IPS DF 6.9 (cell line): ENCODE measurements around the gene SPATA20.

Experiments
- DNase-seq: peaks from one replicate; pipeline ENCODE4 v3.0.0-alpha.2; 2013; ENCODE audit warnings: low read depth, low spot score
- H3K27ac ChIP-seq: one replicate; pipeline ENCODE4 v1.5.1; 2013; ENCODE audit warnings: low read length, control low read depth
- H3K27me3 ChIP-seq: 2 replicates; pipeline ENCODE4 v1.6.1; 2013; ENCODE audit warnings: mild to moderate bottlenecking, low read length; ENCODE audit not compliant: control insufficient read depth, insufficient read depth
- H3K36me3 ChIP-seq: 2 replicates; pipeline ENCODE4 v1.6.1; 2013; ENCODE audit warnings: low read length; ENCODE audit not compliant: control insufficient read depth, insufficient read depth
- H3K4me1 ChIP-seq: 2 replicates; pipeline ENCODE4 v1.6.1; 2013; ENCODE audit warnings: low read length; ENCODE audit not compliant: control insufficient read depth, insufficient read depth
- H3K4me3 ChIP-seq: 2 replicates; pipeline ENCODE4 v1.5.1; 2013; ENCODE audit warnings: mild to moderate bottlenecking, low read length
- H3K9me3 ChIP-seq: 2 replicates; pipeline ENCODE4 v1.6.1; 2013; ENCODE audit warnings: low read length, inconsistent platforms; ENCODE audit not compliant: control insufficient read depth, insufficient read depth
- WGBS: extraction: QIAGEN DNeasy Blood & Tissue Kit; methylation state at CpG from one replicate; pipeline ENCODE4 v1.1.7; 2013; ENCODE audit warnings: mixed read lengths, missing lambda C conversion rate; ENCODE audit not compliant: insufficient read length, insufficient coverage; 5-methylcytosine and 5-hydroxymethylcytosine counted together

Gene SPATA20

GRCh38 chr17:50547035-50547735 is at the start of gene SPATA20:
Gene SPATA20 (plus strand): TSS chr17:50547174. CDS start chr17:50547209, 35 bp downstream.
- Histone ChIP-seq H3K36me3 (no peaks in the 10 kb centered on the region), H3K9me3 (no peaks in the 10 kb centered on the region), H3K4me3 (peak within 1 kb of the TSS; percentile 59; the same call in 1 of the 2 replicates), H3K27ac (no peak within 1 kb of the TSS), H3K4me1 (peaks cover 5% of the 10 kb centered on the region; the same call in 1 of the 2 replicates), H3K27me3 (no peaks in the 10 kb centered on the region)
- DNase-seq = no peak
- WGBS = no CpG with 5 or more reads among the region's 42 CpGs

GRCh38 chr17:50498021-50498874 is 48.7 kb upstream of the SPATA20 start:
- DNase-seq = no peak
- H3K9me3 ChIP-seq = no peaks in the 10 kb centered on the region
- no peaks in the 10 kb centered on the region for H3K4me1 ChIP-seq
- no peaks in the 10 kb centered on the region for H3K27me3 ChIP-seq
- no peaks in the 10 kb centered on the region for H3K36me3 ChIP-seq
- no peak overlapping the region for H3K27ac ChIP-seq
- no peak overlapping the region for H3K4me3 ChIP-seq
- no CpG with 5 or more reads among the region's 7 CpGs for WGBS

DNA sequence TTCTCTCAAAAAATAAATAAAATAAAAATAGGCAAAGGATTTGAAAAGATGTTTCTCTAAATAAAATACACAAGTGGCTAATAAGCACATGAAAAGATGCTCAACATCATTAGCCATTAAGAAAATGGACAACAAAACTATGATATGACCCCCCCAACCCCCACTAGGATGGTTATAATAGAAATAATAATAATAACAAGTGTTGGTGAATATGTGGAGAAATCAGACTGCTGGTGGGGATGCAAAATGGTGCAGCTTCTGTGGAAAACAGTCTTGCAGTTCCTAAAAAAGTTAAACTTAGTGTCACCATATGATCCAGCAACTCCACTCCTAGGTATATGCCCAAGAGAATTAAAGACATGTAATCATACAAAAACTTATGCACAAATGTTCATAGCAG is 47.7 kb upstream of the SPATA20 start:
- no peak for DNase-seq
- H3K36me3 ChIP-seq = no peaks in the 10 kb centered on the region
- H3K9me3 ChIP-seq = no peaks in the 10 kb centered on the region
- H3K27me3 ChIP-seq = no peaks in the 10 kb centered on the region
- H3K4me3 ChIP-seq = no peak overlapping the region
- H3K4me1 ChIP-seq = no peaks in the 10 kb centered on the region
- no peak overlapping the region for H3K27ac ChIP-seq

DNA sequence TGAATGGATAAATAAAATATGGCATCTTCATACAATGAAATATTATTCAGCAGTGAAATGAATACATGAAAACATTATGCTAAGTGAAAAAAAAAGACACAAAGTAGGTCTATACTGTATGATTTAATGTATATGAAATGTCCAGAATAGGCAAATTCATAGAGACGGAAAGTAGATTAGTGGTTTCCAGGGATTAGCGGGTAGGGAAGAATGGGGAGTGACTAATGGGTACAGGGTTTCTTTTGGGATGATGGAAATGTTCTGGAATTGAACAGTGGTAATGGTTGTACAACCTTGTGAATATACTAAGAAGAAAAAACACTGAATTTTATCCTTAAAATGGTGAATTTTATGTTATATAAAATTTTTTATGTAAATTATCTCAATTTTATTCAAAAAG is 47.3 kb upstream of the SPATA20 start:
- no peaks in the 10 kb centered on the region for H3K4me1 ChIP-seq
- no CpG with 5 or more reads among the region's 2 CpGs for WGBS

DNA sequence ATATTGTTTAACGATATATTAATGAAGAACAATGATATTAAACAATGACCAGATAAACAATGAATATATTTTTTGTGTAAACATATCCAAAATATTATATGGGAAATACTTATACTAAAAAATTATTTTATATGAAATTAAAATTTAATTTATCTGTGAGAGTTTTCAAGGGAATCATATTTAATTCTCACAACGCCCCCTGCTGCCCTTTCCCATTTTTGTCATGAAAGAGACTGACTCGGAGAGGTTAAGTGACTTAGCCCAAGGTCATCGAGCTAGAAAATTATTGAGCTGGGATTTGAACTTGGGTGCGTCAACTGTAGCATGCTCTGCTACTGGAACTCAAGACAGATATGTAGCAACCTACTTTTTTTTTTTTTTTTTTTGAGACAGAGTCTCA is 45.9 kb upstream of the SPATA20 start:
- DNase-seq = no peak
- Histone ChIP-seq H3K9me3 (no peaks in the 10 kb centered on the region), H3K27me3 (no peaks in the 10 kb centered on the region), H3K36me3 (no peaks in the 10 kb centered on the region), H3K4me3 (no peak overlapping the region), H3K27ac (no peak overlapping the region), H3K4me1 (no peaks in the 10 kb centered on the region)
- no CpG with 5 or more reads among the region's 5 CpGs for WGBS

More for the DNA sequence above, 47.3 kb upstream of the SPATA20 start:
- no peaks in the 10 kb centered on the region for H3K27me3 ChIP-seq
- no peak overlapping the region for H3K27ac ChIP-seq
- no peaks in the 10 kb centered on the region for H3K36me3 ChIP-seq
- DNase-seq = no peak
- H3K9me3 ChIP-seq = no peaks in the 10 kb centered on the region
- H3K4me3 ChIP-seq = no peak overlapping the region

- H3K27me3 ChIP-seq = no peaks in the 10 kb centered on the region
- no peaks in the 10 kb centered on the region for H3K36me3 ChIP-seq
- H3K27ac ChIP-seq = no peak overlapping the region
- DNase-seq = no peak
- no CpG with 5 or more reads among the region's 9 CpGs for WGBS
- H3K4me1 ChIP-seq = no peaks in the 10 kb centered on the region
- no peak overlapping the region for H3K4me3 ChIP-seq
- H3K9me3 ChIP-seq = no peaks in the 10 kb centered on the region
These were observed 44.5 kb upstream of the SPATA20 start for GRCh38 chr17:50502301-50502990.

DNA sequence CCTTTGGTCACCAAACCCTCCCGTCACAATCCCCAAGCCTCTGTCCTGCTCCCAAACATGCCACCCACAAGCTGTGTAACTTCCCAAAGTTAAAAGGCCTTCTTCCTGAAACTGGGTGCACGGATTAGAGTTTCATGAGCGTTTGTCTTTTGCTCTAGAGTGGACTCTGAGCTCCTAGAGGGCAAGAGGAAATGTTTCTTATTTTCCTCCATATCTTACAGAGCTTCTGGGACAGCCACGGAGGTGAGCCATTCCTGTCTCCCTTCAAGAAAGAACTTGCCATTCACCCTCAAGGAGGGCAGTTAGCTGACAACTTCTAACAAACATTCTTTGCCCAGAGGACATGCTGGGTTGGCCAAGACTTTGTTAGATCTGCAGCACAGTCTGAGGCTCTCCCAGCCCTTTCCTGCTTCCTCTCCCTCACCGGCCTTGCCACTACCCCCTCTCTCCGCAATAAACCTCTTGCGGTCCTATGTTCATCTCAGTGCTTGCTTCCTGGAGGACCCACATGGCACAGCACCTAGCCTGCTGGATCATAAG is 41.3 kb upstream of the SPATA20 start:
- H3K27me3 ChIP-seq = no peaks in the 10 kb centered on the region
- WGBS = no CpG with 5 or more reads among the region's 7 CpGs
- no peak overlapping the region for H3K27ac ChIP-seq
- H3K36me3 ChIP-seq = no peaks in the 10 kb centered on the region
- H3K9me3 ChIP-seq = no peaks in the 10 kb centered on the region
- DNase-seq = no peak
- H3K4me3 ChIP-seq = no peak overlapping the region
- H3K4me1 ChIP-seq = peaks cover 3% of the 10 kb centered on the region

GRCh38 chr17:50506298-50506697 is 40.7 kb upstream of the SPATA20 start:
- Histone ChIP-seq H3K36me3 (no peaks in the 10 kb centered on the region), H3K9me3 (no peaks in the 10 kb centered on the region), H3K4me1 (peaks cover 3% of the 10 kb centered on the region), H3K4me3 (no peak overlapping the region), H3K27me3 (no peaks in the 10 kb centered on the region), H3K27ac (no peak overlapping the region)
- WGBS = no CpG with 5 or more reads among the region's 7 CpGs
- DNase-seq = no peak

- Histone ChIP-seq H3K27me3 (no peaks in the 10 kb centered on the region; the same call in 1 of the 2 replicates), H3K9me3 (no peaks in the 10 kb centered on the region), H3K36me3 (no peaks in the 10 kb centered on the region), H3K4me3 (peak within 1 kb of the TSS; percentile 81), H3K4me1 (peaks cover 3% of the 10 kb centered on the region), H3K27ac (no peak within 1 kb of the TSS)
- DNase-seq = no peak
- WGBS = no CpG with 5 or more reads among the region's 66 CpGs
These were observed 39.0 kb upstream of the SPATA20 start, which contains the start of gene MYCBPAP for GRCh38 chr17:50507871-50508572. Gene MYCBPAP (plus strand): TSS chr17:50508439. CDS start chr17:50508675, 236 bp downstream.
